Epithelial cell of proximal tubule (primary cell): ENCODE results near the gene TIMP2. TPM values are rescaled to one million over a fixed set of nuclear protein-coding genes. Genes with fewer than 3 reads are reported as not detected.

Experiments
- DNase-seq: peaks from one replicate; pipeline ENCODE4 v3.0.0-alpha.2; 2011; ENCODE audit warnings: low read depth
- H3K4me3 ChIP-seq: 2 replicates; pipeline ENCODE4 v1.5.1; 2011; ENCODE audit warnings: low read depth, mild to moderate bottlenecking, low read length
- CTCF ChIP-seq: conservative IDR thresholded peaks from 2 replicates; pipeline ENCODE4 v1.5.1; 2012; ENCODE audit warnings: low read depth, mild to moderate bottlenecking, low read length
- total RNA-seq: library from RNA; depleted of rRNA; stranded (reverse); fragments of >200 nt; gene quantifications from 2 replicates; pipeline ENCODE4 v1.2.3, GENCODE V29; 2015

TIMP2 gene
- total RNA-seq, 1 donor from 2014 or later: 64.9 TPM

GRCh38 chr17:78888941-78889518, 36.2 kb downstream of the TIMP2 start:
- TF ChIP-seq CTCF: no peak
- DNase-seq: no peak
- no peak overlapping the region for H3K4me3 ChIP-seq

- DNase-seq: no peak
- TF ChIP-seq CTCF: no peak
Observed at GRCh38 chr17:78886954-78887353, 38.2 kb downstream of the TIMP2 start.

GRCh38 chr17:78885956-78886355, 39.2 kb downstream of the TIMP2 start:
- no peak overlapping the region for H3K4me3 ChIP-seq
- no peak for TF ChIP-seq CTCF
- no peak for DNase-seq

More at GRCh38 chr17:78886954-78887353, 38.2 kb downstream of the TIMP2 start:
- no peak overlapping the region for H3K4me3 ChIP-seq

- no peak for DNase-seq
- H3K4me3 ChIP-seq: no peak overlapping the region
- TF ChIP-seq CTCF: no peak
Observed at GRCh38 chr17:78884876-78885667, 40.1 kb downstream of the TIMP2 start.

- TF ChIP-seq CTCF: no peak
- DNase-seq: no peak
- H3K4me3 ChIP-seq: peak overlapping the region; percentile 33
Observed at GRCh38 chr17:78884148-78884825, 40.9 kb downstream of the TIMP2 start.

- H3K4me3 ChIP-seq: peak overlapping the region; percentile 33
- TF ChIP-seq CTCF: no peak
- DNase-seq: peak; percentile 45
Observed at GRCh38 chr17:78883533-78884131, 41.6 kb downstream of the TIMP2 start.
